GM19328 (cell line): ENCODE results near the gene ALDH4A1.
"Not testable (repeated sequence)": the region's sequence is repeated elsewhere in the genome, so short reads cannot be mapped to it uniquely, and the experiment has no call there.

Experiments
- ATAC-seq: cut with Tn5 transposase; IDR thresholded peaks from one replicate; pipeline ENCODE4 v1.9.1; 2021; ENCODE audit warnings: mild to moderate bottlenecking, moderate library complexity; ENCODE audit not compliant: unreplicated experiment

ALDH4A1 gene

GRCh38 chr1:18858070-18858688 is 44.2 kb downstream of the ALDH4A1 start:
- ATAC-seq = no peak

GRCh38 chr1:18856435-18856834 is 45.9 kb downstream of the ALDH4A1 start:
- ATAC-seq = no peak

GRCh38 chr1:18855573-18855972 is 46.8 kb downstream of the ALDH4A1 start:
- ATAC-seq = no peak

- ATAC-seq = no peak
Observed at GRCh38 chr1:18854331-18855025, 47.9 kb downstream of the ALDH4A1 start.

- no peak for ATAC-seq
Observed at GRCh38 chr1:18852501-18852900, 49.9 kb downstream of the ALDH4A1 start.

GRCh38 chr1:18849261-18849711 is 53.1 kb downstream of the ALDH4A1 start:
- ATAC-seq = no peak

- ATAC-seq = not testable (repeated sequence)
Observed at GRCh38 chr1:18847723-18848122, 54.6 kb downstream of the ALDH4A1 start.

- no peak for ATAC-seq
Observed at GRCh38 chr1:18840145-18840544, 62.2 kb downstream of the ALDH4A1 start.

GRCh38 chr1:18836654-18837053 is 65.7 kb downstream of the ALDH4A1 start:
- no peak for ATAC-seq

- not testable (repeated sequence) for ATAC-seq
Observed at GRCh38 chr1:18832319-18832718, 70.0 kb downstream of the ALDH4A1 start.

- ATAC-seq = no peak
Observed at GRCh38 chr1:18831656-18832055, 70.7 kb downstream of the ALDH4A1 start.

- no peak for ATAC-seq
Observed at GRCh38 chr1:18830596-18830995, 71.8 kb downstream of the ALDH4A1 start.

- ATAC-seq = no peak
Observed at GRCh38 chr1:18829671-18830070, 72.7 kb downstream of the ALDH4A1 start.

- no peak for ATAC-seq
Observed at GRCh38 chr1:18828224-18828623, 74.1 kb downstream of the ALDH4A1 start.

- no peak for ATAC-seq
Observed at GRCh38 chr1:18823438-18823837, 78.9 kb downstream of the ALDH4A1 start.
